ENCODE results near the gene CDH13. TPM values are rescaled to one million over a fixed set of nuclear protein-coding genes. Genes with fewer than 3 reads are reported as not detected.
A peak's percentile ranks its signal among the peaks of the same experiment; 100 is the strongest.

The CDH13 gene
- polyA plus RNA-seq, 2 of the 4 experiments (the other 2 are of a cell fraction), result not detected

- Histone ChIP-seq H3K27ac (peak overlapping the region in 1 of 2 experiments; percentile 78; a peak in 4 of 6 replicates), H3K4me1 (peaks cover 20% of the 10 kb centered on the region)
- no peak for FAIRE-seq
Measured at GRCh38 chr16:82655072-82655714, 28.4 kb downstream of the CDH13 start.

GRCh38 chr16:82655720-82656490 is 29.1 kb downstream of the CDH13 start:
- 62% methylated on average over 5 of the region's 5 CpGs for WGBS (ENCODE audit: missing lambda C conversion rate)
- POLR2A ChIA-PET, result no interaction called here

More at GRCh38 chr16:82655072-82655714, 28.4 kb downstream of the CDH13 start:
- no peak for ATAC-seq
- Histone ChIP-seq H3K9me3 (no peaks in the 10 kb centered on the region), H3K4me3 (no peak overlapping the region), H3K4me2 (no peak overlapping the region)
- DNase-seq (ENCODE audit: low read depth in 1 of 2, low spot score in 1 of 2), result no peak
- ChIA-PET CTCF (interaction anchor here (1.2 to 4.2 kb wide), 3 partner anchors 15 to 49 kb away, joined by 3 to 21 read pairs (median 3); no protein-coding TSS in a partner anchor), POLR2A (no interaction called here)
- WGBS (ENCODE audit: missing lambda C conversion rate), result 68% methylated on average over 6 of the region's 6 CpGs
- no peak for TF ChIP-seq HEYL (CRISPR knock-in tag; IDR thresholded peaks at IDR 0.05)

GRCh38 chr16:82657239-82657638 is 30.5 kb downstream of the CDH13 start:
- no peak for DNase-seq (ENCODE audit: low read depth in 1 of 2, low spot score in 1 of 2)
- Histone ChIP-seq H3K4me2 (no peak overlapping the region), H3K27ac (no peak overlapping the region), H3K4me1 (peaks cover 20% of the 10 kb centered on the region), H3K4me3 (no peak overlapping the region), H3K9me3 (no peaks in the 10 kb centered on the region)
- FAIRE-seq, result no peak
- 46% methylated on average over 2 of the region's 2 CpGs for WGBS (ENCODE audit: missing lambda C conversion rate)
- ChIA-PET CTCF (no interaction called here), POLR2A (no interaction called here)
- ATAC-seq, result no peak
- TF ChIP-seq BCL3 (IDR thresholded peaks at IDR 0.05) (no peak), KDM5A (IDR thresholded peaks at IDR 0.05) (no peak), RARB (CRISPR knock-in tag; IDR thresholded peaks at IDR 0.05) (no peak), ESRRA (IDR thresholded peaks at IDR 0.05; ENCODE audit: borderline replicate concordance, low read length) (no peak), POLR2AphosphoS2 (conservative IDR thresholded peaks at IDR 0.05; ENCODE audit: low read length) (no peak), FOSL2 (IDR thresholded peaks at IDR 0.05) (no peak), FOSL2 (CRISPR knock-in tag; IDR thresholded peaks at IDR 0.05) (no peak), HMGXB4 (CRISPR knock-in tag; IDR thresholded peaks at IDR 0.05; ENCODE audit: borderline replicate concordance) (no peak), JUN (IDR thresholded peaks at IDR 0.05) (no peak), RFX5 (IDR thresholded peaks at IDR 0.05) (no peak), HOXB5 (CRISPR knock-in tag; IDR thresholded peaks at IDR 0.05) (no peak), JUNB (IDR thresholded peaks at IDR 0.05) (no peak), ZNF302 (CRISPR knock-in tag; IDR thresholded peaks at IDR 0.05) (no peak), KDM1A (IDR thresholded peaks at IDR 0.05; ENCODE audit: low read depth) (no peak), NFE2L2 (conservative IDR thresholded peaks at IDR 0.05; ENCODE audit: low read length) (no peak)

More at GRCh38 chr16:82655720-82656490, 29.1 kb downstream of the CDH13 start:
- no peak for DNase-seq (ENCODE audit: low read depth in 1 of 2, low spot score in 1 of 2)
- peaks cover 20% of the 10 kb centered on the region for H3K4me1 ChIP-seq
- FAIRE-seq, result no peak
- no peaks in the 10 kb centered on the region for H3K9me3 ChIP-seq
- no peak for ATAC-seq
- no peak for TF ChIP-seq JUNB (IDR thresholded peaks at IDR 0.05)
- CTCF ChIA-PET, result interaction anchor here (1.2 to 4.2 kb wide), 2 partner anchors 15 to 49 kb away, joined by 3 to 21 read pairs; no protein-coding TSS in a partner anchor
- no peak overlapping the region; a peak in 1 of 6 replicates for H3K27ac ChIP-seq
- no peak overlapping the region for H3K4me2 ChIP-seq
- H3K4me3 ChIP-seq, result no peak overlapping the region
